Activated CD4-positive, alpha-beta T cell treated with anti-CD3 and anti-CD28 coated beads, Interleukin-2, Interleukin-4, amounts not matched to agents 100 ng/mL and 50 ng/mL, durations not matched to agents 16 hours and 8 hours (primary cell): ENCODE data around the gene PIM1.
A peak's percentile ranks its signal among the peaks of the same experiment; 100 is the strongest.
"Not testable (repeated sequence)": the region's sequence is repeated elsewhere in the genome, so short reads cannot be mapped to it uniquely, and the experiment has no call there.

Experiments used
- DNase-seq: peaks from one replicate; pipeline ENCODE4 v3.0.0-alpha.2; 2020; ENCODE audit warnings: low spot score

Gene PIM1

DNA sequence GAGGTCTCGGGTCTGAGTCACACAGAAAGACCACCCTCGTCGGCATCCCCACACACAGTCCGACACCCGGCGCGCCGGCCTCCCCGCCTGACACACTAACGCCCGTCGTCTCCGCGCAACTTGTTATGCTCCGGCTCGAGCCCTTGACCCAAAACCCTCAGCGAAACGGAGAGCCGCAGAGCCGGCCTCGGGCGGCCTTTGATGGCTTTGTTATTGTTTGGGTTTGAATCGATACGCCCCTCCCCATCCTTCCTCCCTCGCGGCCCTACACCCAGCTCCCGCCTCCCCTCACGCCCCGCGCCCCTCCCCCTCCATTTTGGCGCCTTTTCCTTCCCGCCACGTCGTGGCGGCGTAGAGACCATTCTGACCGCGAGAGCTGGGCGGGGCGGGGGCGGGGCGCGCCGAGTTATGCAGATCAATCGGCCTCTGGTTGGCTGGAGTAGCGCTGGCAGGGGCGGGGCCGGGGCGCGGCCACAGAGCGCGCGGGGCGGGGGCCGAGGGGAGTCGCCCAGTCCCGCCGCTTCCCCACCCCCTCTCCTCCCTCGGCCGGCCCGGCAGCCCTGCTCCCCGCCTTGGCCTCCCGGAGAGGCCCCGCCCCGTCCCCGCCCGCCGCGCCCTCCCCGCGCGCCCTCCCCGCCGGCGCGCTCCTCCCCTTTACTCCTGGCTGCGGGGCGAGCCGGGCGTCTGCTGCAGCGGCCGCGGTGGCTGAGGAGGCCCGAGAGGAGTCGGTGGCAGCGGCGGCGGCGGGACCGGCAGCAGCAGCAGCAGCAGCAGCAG is at the start of gene PIM1:
Gene PIM1, plus strand, starts transcription at position 657 of the 777 bp plus-strand sequence. CDS start 424 bp downstream, outside the sequence.
- DNase-seq: peak; percentile 99

DNA sequence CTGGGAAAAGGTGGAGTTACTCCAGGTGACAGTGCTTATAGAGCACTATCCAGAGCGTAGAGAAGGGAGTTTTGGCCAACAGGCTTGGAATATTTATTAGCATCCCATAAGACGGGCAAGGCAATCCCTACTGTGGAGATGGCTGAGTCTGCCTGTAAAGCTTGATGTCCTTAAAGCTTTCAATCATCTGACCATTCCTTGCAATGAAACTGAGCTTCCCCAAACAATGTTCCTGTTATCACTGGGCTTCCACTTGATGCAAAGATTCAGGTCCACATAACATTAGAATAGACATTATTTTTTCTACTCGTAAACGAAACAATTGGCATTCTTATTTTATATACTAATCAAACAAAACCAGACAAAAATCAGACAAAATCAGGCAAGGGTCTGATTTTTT is 48.4 kb upstream of the PIM1 start:
- DNase-seq: no peak

DNA sequence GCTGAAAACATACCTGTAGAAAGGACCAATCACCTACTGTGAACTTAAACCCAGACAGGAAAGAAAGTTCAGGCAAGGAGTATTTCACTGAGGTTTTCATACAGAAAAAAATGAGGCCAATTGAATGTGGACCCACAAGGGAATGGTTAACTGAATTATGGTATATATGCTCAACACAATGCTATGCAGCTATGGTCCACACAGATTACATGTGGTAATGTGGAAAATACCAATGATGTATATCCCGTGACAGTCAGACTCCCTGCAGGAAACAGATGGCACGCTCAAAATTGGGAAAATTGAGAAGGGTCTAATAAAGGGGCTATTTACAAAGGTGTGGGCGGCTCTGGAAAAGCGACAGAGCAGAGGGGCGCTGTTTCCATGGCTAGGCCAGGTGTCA is 47.1 kb upstream of the PIM1 start:
- no peak for DNase-seq

DNA sequence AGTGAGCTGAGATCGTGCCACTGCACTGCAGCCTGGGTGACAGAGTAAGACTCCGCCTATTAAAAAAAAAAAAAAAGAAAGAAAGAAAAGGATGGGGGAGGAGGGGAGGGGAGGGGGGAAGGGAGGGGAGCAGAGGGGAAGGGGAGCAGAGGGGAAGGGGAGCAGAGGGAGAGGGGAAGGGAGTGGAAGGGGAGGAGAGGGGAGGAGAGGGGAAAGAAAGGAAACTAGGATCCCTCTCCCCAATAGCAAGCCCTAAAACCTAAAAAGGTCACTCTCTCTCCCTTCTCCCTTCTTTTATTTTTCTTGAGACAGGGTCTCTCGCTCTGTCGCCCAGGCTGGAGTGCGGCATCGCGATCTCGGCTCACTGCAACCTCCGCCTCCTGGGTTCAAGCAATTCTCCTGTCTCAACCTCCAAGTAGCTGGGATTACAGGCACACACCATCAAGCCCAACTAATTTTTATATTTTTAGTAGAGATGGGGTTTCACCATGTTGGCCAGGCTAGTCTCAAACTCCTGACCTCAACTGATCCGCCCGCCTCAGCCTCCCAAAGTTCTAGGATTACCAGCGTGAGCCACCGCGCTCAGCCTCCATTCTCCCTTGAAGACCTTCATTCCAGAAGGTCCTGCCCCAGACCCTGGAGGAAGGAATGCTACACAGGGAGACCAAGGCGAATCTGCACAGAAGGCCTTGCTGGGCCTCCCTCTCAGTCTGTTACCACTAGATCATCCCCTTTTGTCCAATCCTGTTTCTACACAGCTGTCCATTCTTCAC is 45.8 kb upstream of the PIM1 start:
- no peak for DNase-seq

DNA sequence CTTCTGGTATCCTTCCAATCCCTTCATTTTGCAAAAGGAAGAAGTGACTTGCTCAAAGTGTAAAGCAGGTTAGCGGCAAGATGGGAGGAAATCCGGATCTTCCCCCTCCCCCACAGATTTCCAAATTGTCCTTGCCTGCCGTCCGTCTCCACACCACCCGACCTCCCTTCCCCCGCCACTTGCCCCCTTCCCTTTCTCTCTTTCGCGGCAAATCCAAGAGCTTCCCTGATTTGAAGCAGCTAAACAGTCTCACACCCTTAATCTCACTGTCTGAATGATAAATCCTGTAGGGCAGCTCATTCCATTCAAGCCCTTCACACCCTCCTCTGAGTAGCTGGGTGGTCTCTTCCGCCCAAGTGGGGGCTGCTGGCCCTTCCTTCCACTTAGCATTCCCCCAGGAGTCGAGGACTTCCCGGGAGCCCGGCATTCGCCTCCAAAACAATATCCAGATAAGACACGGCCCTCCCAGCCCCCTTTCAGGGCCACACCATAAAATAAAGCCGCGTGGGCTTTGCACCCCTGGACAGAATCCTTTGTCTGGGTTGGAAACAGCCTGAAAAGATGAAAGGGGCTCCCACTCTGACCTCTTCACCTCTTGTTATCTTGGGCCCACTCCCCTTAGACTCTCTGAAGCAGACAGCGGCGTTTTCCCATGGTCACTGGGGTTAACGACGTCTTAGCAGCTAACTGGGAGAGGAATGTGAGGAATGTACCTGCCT is 44.0 kb upstream of the PIM1 start:
- no peak for DNase-seq

DNA sequence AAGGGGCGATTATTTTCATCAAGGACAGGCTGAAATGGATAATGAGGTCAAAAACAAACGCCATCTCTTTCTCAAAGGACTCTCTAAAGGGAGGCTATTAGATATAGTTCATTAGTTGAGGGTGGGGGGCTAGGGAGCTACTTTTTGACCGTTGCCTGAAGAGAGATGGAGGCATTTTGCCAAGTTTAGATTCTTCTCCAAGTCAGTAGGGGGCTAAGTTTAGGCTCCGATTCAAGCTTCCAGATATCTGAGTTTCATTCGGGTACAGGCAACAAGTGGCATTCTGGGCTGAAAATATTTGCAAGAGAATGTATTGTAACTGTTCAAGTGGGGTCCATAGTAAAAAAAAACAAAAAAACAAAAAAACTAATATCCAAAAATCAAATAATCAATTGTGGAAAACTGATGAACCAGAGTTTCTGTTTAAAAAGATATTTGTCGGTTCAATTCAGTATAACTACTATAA is 43.4 kb upstream of the PIM1 start:
- DNase-seq: no peak

DNA sequence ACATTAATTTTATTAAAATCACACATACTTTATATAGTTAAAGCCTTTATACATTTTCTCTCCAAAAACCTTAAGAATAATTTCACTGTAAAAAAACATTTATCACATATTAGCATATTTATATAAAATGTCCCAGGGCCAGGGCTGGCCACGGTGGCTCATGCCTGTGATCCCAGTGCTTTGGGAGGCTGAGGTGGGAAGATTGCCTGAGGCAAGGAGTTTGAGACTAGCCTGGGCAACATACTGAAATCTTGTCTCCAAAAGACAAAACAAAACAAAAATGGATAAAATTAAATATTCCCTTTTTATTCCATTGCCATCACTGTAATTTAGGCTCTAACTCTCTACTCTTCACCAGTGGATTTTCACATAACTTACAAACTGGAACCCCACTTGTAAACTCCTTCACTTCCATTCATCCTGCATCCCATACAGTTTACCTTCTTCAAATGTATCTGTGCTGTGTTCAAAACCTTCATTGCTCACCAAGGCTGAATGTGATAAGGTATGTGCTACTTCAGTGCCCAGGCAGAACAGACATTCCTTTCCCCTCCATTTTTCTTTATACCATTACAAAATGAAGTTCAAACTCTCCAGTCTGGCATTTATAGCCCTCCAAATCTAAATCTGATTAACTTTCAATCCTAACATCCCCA is 42.9 kb upstream of the PIM1 start:
- no peak for DNase-seq

DNA sequence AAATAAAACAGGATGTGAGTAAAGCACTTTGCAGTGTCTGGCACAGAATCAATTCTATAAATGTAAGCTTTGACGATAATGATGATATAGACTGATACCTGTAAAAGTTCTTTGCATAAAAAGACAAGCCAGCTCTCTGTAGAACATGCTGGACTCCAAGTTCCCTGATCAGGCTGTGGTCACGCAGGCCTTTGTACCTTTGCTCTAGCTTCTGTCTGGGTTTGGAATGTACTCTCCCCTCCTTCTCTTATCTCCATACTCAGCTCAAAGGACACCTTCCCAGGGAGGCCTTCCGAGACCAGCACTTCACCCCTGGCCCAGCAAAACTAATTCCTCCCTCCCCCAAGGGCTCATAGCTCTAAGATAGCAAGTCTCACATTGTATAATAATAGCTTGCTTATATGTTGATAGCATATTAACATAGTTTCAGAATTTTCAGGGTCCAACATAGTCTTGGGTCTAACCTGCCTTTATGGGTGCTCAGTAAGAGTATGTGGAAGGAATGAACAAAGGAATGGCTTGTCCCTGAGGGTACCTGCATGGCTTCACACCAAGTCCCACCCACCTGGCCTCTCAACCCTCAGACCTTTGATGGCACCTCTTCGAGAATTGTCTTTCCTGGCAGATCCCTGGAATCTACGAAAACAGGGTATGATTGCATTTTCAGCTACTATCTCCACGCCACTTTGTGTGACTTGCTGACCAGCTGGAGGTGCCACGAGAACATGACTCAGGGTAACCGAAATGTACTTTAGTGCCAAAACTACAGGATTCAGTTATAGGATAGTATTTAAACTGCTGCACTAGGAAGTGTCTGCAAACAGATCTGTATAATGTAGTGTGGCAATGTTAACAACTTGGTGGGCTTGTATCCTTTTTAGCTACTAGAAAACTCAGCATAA is 41.7 kb upstream of the PIM1 start:
- no peak for DNase-seq

DNA sequence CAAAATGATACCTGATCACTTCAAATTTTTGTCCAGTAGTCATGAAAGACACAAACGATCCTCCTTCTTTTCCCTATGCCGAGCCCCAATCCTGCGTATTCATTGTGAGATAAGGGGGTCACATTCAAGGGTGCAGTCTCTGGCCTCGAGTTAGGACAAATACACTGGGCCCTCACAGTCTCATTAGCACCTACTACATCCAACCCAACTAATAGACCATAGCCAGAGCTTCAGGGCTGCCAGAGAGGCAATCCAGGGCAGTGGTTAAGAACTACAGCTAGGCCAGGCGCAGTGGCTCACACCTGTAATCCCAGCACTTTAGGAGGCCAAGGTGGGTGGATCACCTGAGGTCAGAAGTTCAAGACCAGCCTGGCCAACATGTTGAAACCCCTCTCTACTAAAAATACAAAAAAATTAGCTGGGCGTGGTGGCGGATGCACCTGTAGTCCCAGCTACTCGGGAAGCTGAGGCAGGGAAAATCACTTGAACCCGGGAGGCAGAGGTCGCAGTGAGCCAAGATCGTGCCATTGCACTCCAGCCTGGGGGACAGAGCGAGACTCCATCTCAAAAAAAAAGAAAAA is 41.0 kb upstream of the PIM1 start:
- DNase-seq: not testable (repeated sequence)

DNA sequence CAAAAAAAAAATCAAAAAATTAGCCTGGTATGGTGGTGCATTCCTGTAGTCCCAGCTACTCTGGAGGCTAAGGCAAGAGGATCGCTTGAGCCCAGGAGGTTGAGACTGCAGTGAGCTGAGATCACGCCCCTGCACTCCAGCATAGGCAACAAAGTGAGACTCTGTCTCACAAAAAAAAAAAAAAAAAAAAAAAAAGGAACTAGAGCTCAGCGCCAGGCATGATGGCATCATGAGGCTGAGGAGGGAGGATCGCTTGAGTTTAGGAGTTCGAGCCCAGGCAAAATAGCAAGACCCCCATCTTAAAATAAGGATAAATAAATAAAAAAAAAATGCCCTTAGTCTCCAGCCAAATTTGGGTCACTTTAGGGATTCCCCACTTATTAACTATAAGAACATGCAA is 40.4 kb upstream of the PIM1 start:
- DNase-seq: no peak

DNA sequence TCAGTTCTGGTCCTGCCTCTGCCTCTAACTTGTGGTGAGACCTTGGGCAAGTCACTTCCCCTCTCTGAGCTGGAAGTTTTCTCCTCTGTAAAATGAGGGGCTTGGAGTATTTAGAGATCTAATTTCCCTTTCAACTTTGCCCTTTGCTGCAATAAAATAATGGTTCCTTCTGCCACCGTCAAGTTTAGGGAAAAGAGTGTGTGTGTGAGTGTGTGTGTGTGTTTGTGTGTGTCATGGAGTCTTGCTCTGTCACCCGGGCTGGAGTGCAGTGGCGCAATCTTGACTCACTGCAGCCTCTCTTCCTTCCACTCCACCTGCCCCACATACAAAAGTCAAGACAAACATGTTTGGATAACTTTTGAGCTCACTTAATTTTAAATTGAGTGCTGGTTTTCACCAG is 39.2 kb upstream of the PIM1 start:
- no peak for DNase-seq

DNA sequence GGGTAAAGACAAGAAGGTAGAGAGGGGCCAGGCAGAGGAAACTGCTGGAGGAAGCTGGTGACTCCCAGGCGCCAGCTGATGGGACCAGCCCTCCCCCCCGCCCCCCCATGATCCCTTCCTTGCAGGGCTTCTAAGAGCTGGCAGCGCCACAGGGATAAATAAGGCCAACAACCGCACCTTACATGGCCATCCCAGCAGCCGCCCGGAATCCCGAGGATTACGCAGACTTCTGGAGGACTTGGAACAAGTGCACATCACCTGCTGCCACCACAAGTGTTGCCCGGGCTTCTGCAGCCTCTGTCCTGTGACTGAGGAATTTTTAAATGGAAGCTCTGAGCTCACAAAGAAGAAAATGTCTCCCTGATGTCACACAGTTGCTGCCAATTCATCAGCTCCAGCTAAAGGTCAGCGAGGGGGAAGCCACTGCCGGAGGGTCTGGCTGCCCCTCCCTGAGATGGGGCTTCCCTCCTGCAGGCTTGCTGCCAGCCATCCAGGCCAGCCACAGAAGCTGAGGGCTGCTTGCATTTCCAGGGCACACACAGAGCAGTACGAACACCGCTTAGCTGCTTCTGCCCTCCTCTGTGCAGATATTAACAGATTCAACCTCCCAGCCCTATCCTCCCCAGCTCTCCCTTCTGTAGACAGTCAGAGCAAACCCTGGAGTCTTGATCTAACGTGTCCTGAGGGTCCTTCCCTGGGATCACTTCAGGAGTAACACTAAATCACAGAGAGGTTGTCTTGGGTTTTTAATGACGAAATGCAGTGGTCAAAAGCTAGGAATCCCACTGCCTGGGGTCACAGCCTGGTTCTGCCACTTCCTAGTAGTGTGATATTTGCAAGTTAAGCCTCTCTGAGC is 38.6 kb upstream of the PIM1 start:
- DNase-seq: no peak

DNA sequence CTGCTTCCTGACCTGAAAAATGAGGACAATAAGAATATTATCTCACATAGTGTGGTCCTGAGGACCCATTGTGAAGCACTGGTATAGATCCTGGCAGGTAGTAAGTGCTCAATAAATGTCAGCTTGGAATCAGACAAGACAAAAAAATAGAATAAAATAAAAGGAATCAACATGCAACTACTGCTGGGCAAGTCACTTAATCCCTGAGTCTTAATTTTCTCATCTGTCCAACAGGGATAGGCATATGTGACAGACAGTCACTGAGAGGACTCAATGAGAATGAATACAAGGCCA is 38.0 kb upstream of the PIM1 start:
- no peak for DNase-seq

DNA sequence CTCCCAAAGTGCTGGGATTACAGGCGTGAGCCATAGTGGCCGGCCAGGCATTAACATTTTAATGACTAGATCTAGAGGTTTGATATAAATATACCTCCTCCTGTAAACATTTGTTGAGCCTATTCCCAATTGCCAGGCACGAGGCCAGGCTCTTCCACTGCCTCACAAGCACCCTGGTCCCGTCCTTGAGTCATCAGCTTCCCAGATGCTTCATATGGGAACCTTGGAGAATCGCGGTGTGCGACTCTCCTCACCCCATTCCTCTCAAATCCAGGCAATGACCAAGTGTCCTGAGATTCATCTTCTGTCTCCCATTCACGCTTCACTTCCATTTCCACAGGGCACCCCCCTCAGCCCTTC is 35.9 kb upstream of the PIM1 start:
- DNase-seq: no peak

DNA sequence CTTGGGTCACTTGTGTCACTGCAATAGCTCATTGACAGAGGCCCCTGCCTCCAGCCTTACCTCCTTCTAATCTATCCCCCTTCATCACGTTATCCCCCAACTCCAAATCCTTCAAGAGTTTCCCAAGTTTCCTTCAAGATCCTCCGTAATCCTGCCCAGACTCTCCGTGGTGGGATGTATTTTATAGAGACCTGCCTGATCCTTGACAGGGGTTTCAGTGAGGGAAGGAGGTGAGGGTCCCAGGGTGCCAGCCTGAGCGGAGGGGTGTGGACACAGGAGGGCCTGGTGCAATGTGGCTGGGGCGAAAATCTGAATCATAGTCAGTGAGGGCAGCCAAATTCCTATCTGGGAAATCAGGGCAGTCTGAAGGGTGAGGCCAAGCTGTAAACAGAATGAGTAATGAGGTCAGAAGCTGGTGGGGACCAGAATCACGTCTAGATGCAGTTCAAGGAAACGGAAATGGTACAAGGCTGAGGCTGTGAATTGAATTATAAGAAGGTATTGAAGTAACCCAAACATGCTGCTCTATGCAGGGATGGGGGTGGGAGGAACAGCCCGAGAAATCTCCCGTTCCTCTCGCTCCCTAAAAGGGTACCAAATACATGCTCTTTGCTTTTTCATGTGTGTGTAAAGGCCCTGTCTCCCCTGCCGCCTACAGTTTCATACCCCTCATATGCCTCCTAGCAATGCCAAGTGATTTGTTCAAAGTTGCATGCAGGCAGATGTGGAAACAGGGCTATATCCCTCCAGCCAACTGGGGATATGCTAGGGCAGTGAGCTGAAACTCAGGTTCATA is 35.4 kb upstream of the PIM1 start:
- peak; percentile 51 for DNase-seq

DNA sequence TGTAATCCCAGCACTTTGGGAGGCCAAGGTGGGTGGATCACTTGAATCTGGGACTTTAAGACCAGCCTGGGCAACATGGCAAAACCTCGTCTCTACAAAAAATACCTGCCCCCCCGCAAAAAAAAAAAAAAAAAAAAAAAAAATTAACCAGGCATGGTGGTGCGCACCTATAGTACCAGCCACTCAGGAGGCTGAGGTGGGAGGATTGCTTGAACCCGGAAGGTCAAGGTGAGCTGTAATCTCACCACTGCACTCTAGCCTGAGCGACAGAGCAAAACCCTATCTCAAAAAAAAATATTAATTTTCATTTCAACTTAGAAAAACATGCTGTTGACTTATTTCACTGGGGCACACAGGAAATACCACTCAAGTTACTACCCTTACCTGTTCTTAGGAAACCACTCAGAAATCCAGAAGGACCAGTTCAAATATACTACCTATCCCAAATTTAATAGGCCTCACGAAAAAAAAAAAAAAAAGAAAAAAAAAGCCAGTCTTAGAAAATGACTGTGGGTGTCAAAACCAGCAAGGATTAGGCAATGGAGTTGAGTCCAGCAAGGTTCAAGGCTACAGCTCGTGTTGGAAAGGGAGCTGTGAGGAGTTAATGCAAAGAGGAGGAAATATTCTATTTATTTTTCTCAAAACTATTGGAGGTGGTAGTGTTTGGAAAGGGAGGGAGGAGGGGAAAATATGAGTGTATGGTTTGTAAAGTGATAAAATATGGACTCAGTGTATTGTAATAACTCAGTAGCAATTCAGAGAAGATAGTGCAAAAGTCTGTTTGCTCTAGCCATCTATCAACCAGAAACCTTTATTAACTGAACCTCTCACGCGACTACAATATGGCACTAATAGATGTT is 33.9 kb upstream of the PIM1 start:
- no peak for DNase-seq

DNA sequence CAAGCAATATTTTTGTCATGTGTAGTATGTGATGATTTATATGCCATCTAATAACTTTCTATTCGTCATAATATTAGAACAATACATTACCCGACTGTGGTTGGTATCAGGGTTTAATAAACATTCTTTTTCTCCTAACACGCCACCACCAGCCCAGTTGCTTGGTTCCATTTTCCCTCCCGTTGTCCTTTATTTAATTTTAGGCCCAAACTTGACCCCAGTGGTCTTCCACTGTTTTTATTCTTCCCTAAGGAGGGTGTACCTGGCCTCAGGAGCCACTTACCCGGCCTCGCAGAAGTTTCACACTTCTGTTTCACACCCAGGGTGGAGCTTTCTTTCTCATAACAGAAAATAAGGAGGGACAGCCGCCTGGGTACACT is 33.1 kb upstream of the PIM1 start:
- no peak for DNase-seq
